ENCODE data around the gene TRIO. TPM values are rescaled to one million over a fixed set of nuclear protein-coding genes. Genes with fewer than 3 reads are reported as not detected.

The TRIO gene
- total RNA-seq, 1 donor from 2014 or later = 200 TPM

- Mint-ChIP-seq H3K9me3 (ENCODE audit: low read depth) (no peaks in the 10 kb centered on the region), H3K4me1 (ENCODE audit: low read depth) (peaks cover 75% of the 10 kb centered on the region)
- TF ChIP-seq CTCF (IDR thresholded peaks at IDR 0.05) = no peak
Observed at GRCh38 chr5:14424011-14424685, 281.0 kb downstream of the TRIO start.

GRCh38 chr5:14425559-14425958 lies 282.4 kb downstream of the TRIO start:
- H3K9me3 Mint-ChIP-seq (ENCODE audit: low read depth) = no peaks in the 10 kb centered on the region
- no peak overlapping the region for H3K4me3 Mint-ChIP-seq (ENCODE audit: unreplicated experiment)
- peaks cover 79% of the 10 kb centered on the region for H3K4me1 Mint-ChIP-seq (ENCODE audit: low read depth)
- DNase-seq (ENCODE audit: low spot score) = no peak
- H3K36me3 Mint-ChIP-seq (ENCODE audit: low read depth) = peaks cover 16% of the 10 kb centered on the region
- H3K27ac Mint-ChIP-seq (ENCODE audit: unreplicated experiment) = peak overlapping the region; percentile 1
- no peak for TF ChIP-seq CTCF (IDR thresholded peaks at IDR 0.05)
- no peaks in the 10 kb centered on the region for H3K27me3 Mint-ChIP-seq (ENCODE audit: low read depth)

More at GRCh38 chr5:14424011-14424685, 281.0 kb downstream of the TRIO start:
- H3K27ac Mint-ChIP-seq (ENCODE audit: unreplicated experiment) = peak overlapping the region; percentile 81
- no peaks in the 10 kb centered on the region for H3K27me3 Mint-ChIP-seq (ENCODE audit: low read depth)
- no peak overlapping the region for H3K4me3 Mint-ChIP-seq (ENCODE audit: unreplicated experiment)
- DNase-seq (ENCODE audit: low spot score) = no peak
- peaks cover 18% of the 10 kb centered on the region for H3K36me3 Mint-ChIP-seq (ENCODE audit: low read depth)

GRCh38 chr5:14426521-14426920 lies 283.4 kb downstream of the TRIO start:
- no peak for TF ChIP-seq CTCF (IDR thresholded peaks at IDR 0.05)
- Mint-ChIP-seq H3K4me1 (ENCODE audit: low read depth) (peaks cover 86% of the 10 kb centered on the region), H3K27ac (ENCODE audit: unreplicated experiment) (peak overlapping the region; percentile 34), H3K9me3 (ENCODE audit: low read depth) (no peaks in the 10 kb centered on the region), H3K36me3 (ENCODE audit: low read depth) (peaks cover 15% of the 10 kb centered on the region), H3K27me3 (ENCODE audit: low read depth) (no peaks in the 10 kb centered on the region), H3K4me3 (ENCODE audit: unreplicated experiment) (no peak overlapping the region)
- DNase-seq (ENCODE audit: low spot score) = no peak

GRCh38 chr5:14428302-14429081 lies 285.4 kb downstream of the TRIO start:
- H3K4me1 Mint-ChIP-seq (ENCODE audit: low read depth) = peaks cover 95% of the 10 kb centered on the region

More at GRCh38 chr5:14428302-14429081, 285.4 kb downstream of the TRIO start:
- TF ChIP-seq CTCF (IDR thresholded peaks at IDR 0.05) = no peak
- no peaks in the 10 kb centered on the region for H3K9me3 Mint-ChIP-seq (ENCODE audit: low read depth)
- H3K27ac Mint-ChIP-seq (ENCODE audit: unreplicated experiment) = peak overlapping the region; percentile 93
- H3K4me3 Mint-ChIP-seq (ENCODE audit: unreplicated experiment) = no peak overlapping the region
- no peak for DNase-seq (ENCODE audit: low spot score)
- peaks cover 9% of the 10 kb centered on the region for H3K36me3 Mint-ChIP-seq (ENCODE audit: low read depth)
- H3K27me3 Mint-ChIP-seq (ENCODE audit: low read depth) = no peaks in the 10 kb centered on the region

All from chondrocyte (in vitro differentiated cells).